ENCODE measurements around the gene TACR2.

DNA sequence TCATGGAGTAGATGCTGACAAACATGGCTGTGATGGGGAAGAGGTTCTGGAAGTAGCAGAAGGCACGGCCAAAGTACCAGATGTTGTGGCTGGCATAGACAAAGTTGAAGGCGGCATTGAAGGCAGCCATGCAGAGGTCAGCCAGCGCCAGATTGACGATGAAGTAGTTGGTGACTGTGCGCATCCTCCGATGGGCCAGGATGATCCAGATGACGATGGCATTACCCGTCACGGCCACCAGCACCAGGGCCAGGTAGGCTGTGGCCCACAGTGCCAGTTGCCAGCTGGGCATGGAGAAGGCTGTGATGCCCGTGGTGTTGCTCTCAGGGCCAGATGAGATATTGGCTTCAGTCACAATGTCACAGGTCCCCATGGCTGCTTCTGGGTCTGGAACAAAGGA lies 767 bp downstream of the TACR2 start:
- TF ChIP-seq, protein P1, sequence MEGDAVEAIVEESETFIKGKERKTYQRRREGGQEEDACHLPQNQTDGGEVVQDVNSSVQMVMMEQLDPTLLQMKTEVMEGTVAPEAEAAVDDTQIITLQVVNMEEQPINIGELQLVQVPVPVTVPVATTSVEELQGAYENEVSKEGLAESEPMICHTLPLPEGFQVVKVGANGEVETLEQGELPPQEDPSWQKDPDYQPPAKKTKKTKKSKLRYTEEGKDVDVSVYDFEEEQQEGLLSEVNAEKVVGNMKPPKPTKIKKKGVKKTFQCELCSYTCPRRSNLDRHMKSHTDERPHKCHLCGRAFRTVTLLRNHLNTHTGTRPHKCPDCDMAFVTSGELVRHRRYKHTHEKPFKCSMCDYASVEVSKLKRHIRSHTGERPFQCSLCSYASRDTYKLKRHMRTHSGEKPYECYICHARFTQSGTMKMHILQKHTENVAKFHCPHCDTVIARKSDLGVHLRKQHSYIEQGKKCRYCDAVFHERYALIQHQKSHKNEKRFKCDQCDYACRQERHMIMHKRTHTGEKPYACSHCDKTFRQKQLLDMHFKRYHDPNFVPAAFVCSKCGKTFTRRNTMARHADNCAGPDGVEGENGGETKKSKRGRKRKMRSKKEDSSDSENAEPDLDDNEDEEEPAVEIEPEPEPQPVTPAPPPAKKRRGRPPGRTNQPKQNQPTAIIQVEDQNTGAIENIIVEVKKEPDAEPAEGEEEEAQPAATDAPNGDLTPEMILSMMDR (IDR thresholded peaks at IDR 0.05), result no peak
- no peak for TF ChIP-seq POLR2AphosphoS5 (IDR thresholded peaks at IDR 0.05; ENCODE audit: low read depth, low read length)
- TF ChIP-seq SIN3A (IDR thresholded peaks at IDR 0.05; ENCODE audit: borderline replicate concordance, insufficient read depth, low read depth, low read length), result no peak
- TF ChIP-seq, protein P2, sequence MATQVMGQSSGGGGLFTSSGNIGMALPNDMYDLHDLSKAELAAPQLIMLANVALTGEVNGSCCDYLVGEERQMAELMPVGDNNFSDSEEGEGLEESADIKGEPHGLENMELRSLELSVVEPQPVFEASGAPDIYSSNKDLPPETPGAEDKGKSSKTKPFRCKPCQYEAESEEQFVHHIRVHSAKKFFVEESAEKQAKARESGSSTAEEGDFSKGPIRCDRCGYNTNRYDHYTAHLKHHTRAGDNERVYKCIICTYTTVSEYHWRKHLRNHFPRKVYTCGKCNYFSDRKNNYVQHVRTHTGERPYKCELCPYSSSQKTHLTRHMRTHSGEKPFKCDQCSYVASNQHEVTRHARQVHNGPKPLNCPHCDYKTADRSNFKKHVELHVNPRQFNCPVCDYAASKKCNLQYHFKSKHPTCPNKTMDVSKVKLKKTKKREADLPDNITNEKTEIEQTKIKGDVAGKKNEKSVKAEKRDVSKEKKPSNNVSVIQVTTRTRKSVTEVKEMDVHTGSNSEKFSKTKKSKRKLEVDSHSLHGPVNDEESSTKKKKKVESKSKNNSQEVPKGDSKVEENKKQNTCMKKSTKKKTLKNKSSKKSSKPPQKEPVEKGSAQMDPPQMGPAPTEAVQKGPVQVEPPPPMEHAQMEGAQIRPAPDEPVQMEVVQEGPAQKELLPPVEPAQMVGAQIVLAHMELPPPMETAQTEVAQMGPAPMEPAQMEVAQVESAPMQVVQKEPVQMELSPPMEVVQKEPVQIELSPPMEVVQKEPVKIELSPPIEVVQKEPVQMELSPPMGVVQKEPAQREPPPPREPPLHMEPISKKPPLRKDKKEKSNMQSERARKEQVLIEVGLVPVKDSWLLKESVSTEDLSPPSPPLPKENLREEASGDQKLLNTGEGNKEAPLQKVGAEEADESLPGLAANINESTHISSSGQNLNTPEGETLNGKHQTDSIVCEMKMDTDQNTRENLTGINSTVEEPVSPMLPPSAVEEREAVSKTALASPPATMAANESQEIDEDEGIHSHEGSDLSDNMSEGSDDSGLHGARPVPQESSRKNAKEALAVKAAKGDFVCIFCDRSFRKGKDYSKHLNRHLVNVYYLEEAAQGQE (IDR thresholded peaks at IDR 0.05; ENCODE audit: insufficient read depth in 1 of 2, low read depth in 2 of 2, low read length in 1 of 2), result no peak
- TF ChIP-seq TCF7L2 (IDR thresholded peaks at IDR 0.05; ENCODE audit: low read depth, low read length), result no peak

Data from Panc1 (cell line).